Inflammatory macrophage treated with lipopolysaccharide for 1 hour (primary cell): Measurements from ENCODE around the gene ARL11.
A peak's percentile ranks its signal among the peaks of the same experiment; 100 is the strongest.

Experiments
- DNase-seq, 2 donors: peaks; one replicate each; pipeline ENCODE4 v3.0.0-alpha.2; 2020 to 2022

ARL11 gene

DNA sequence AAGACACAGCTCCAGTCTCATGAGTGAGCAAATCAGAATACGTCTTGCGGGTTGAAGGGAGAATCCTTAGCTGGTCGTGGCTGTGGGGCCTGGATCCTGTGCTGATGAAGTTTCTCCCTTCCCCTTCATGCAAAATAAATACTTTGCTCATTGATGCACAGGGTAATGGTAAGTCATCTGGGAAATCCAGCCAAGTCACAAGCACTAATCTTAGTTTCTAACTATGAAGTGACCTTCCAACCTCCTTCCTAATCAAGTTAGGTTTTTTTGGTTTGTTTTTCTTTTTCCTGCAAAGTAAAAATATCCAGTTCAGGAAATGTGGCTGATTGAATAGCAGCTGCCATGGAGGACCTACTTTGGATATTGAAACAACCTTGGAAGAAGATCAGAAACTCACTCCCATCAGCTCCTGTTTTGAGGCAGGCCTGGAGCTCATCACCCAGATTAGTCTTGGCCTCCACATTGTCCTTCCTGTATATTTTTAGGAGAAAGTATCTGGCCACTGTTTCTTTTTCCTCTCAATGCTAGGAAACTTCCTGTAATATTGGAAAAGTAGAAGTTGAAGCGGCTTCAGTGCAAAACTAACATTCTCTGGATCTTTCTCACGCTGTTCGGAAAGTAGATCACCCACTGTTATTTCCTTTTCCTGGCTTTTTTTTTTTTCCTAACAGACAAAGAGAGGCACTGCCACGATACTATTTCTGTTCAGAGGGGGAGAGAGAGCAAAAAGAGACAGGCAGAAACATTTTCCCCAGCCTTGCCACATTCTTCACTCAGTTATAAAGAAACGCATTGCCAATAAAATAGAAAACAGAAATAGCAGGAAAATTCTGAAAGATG lies 12.3 kb upstream of the ARL11 start:
- no peak for DNase-seq

DNA sequence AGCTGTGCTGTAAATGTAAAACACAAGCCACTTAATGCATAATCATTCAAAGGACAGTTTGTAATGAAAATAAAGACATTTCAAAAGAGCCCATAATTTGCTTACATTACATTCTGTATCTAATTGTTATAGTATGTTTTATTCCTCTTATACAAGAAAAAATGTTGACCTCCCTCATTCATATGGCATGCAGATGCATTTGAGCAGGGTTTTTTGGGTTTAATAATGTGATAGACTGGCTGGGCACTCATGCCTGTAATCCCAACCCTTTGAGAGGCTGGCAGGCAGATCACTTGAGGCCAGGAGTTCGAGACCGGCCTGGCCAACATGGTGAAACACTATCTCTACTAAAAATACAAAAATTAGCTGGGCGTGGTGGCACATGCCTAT lies 11.6 kb upstream of the ARL11 start:
- DNase-seq, result no peak

DNA sequence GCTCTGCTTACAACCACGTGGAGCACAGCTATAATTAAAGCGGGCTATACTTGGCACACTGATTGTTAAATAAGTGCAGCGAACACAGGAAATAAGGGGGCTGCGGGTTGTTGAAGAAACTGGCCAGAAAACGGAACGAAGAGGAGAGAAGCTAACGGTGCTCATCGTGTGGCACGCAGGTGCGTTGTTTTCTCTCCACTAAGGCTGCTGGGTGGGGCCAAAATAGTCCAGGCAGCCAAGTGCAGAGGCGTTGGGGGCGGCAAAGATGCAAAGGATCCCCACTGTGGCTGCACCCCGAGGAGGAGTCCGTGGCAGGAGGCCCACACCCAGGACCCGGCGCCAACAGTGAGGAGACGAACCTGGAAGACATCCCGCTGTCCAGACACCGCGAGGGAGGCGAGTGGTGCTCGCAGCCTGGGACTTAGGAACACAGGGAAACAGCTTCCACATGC lies 8.1 kb upstream of the ARL11 start:
- no peak for DNase-seq

DNA sequence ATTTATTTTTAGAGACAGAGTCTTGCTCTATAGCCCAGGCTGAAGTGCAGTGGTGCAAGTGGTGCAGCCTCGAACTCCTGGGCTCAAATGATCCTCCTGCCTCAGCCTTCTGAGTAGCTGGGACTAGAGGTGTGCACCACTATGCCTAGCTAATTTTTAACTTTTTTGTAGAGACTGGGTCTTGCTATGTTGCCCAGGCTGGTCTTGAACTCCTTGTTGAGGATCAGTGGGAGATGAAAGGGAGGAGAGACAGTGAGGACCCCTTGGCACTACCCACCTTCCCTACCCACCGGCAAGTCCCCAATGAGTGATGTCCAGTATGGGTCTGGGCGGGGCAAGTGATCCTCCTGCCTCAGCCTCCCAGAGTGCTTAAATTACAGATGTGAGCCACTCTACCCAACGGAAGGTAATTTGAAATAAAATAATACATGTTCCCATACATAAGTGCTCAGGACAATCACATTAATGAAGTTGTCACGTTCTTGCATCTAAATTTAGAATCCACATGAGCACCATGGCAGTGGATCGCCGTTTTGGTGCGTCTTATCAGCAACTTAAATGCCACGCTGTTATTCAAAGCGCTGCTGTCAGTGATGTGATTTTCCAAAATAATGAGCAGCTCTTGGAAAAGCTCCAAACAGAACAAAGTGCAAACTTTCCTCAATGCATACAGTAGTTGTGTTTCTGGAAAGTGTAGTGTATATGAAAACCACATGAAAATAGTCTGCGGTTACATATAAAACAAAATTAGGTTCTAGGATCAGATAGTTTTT lies 5.9 kb upstream of the ARL11 start:
- DNase-seq, result no peak

DNA sequence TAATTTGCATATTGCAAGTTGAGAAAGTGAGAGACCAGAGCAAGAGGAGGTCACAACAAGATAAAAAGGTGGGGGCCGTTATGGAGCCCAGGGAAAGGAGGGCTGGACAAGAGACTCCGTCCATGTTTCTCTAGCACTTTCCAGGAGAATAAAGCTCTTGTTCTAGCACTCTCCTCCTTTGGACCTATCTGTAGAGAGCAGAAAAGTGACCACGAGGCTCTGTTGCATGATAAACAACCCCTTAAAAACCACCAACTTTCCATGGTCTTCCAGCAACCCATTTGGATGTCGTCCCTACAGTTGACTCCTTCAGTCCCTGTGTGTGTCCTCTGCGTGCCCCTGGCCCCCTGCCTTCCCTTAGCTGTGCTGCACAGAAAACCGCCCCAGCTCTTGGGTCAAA lies 4.1 kb upstream of the ARL11 start:
- no peak for DNase-seq

DNA sequence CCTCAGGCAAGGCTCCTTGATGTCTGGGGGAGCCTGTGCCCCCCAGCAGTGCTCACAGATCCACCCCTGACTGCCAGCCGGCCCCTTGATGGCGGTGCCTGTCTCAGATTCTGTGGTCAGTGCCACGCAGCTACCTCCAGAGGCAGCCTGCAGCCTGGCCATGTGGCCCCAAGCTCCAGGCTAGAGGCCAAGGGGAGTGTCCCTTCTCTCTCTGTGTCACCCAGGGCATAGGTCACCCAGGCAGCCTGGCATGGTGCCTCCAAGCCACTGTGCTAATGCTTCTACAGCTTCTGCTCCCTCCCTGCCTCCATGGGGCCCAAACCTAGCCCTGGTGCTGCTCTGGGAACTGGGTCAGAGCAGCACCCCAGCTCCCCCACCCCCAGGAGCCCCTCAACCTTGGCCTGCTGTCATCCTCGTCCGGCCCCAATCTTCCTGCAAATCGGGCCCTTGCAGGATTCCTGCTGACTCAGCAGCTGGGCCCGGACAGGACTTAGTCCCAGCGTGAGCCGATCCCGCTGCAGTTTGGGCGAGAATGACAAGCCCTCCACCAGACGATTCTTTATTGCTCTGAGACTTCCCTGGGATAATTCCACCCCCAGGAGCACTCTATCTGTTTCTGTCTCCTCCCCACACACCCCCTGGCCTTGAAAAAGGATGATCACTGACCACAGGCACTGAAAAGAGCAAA lies 2.8 kb upstream of the ARL11 start:
- DNase-seq, result peak; percentile 47 to 70

DNA sequence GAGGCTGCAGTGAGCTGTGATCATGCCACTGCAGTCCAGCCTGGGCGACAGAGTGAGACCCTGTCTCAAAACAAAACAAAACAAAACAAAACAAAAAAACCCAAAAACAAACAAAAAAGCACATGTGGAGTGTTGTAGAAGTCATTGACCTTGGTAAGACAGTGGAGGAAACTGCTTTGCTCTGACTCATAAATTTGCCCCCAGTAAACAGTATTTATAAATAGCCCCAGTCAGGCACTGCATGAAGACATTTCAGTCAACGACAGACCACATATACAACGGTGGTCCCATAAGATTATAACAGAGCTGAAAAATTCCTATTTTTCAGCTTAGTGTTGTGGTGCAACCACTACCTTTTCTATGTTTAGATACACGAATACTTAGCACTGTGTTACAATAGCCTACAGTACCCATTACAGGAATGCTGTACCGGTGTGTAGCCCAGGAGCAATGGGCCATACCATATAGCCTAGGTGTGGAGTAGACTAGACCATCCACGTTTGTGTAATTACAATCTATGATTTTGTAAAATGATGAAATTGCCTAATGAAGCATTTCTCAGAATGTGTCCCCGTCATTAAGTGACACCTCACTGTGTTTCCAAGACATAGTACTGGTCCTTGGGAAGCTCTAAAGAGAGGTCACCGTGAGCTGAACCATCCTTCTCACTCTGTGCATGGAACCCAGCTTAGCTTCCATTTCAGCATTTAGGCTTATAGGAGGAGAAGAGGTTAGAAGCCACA lies 1.1 kb downstream of the ARL11 start:
- DNase-seq, result no peak

DNA sequence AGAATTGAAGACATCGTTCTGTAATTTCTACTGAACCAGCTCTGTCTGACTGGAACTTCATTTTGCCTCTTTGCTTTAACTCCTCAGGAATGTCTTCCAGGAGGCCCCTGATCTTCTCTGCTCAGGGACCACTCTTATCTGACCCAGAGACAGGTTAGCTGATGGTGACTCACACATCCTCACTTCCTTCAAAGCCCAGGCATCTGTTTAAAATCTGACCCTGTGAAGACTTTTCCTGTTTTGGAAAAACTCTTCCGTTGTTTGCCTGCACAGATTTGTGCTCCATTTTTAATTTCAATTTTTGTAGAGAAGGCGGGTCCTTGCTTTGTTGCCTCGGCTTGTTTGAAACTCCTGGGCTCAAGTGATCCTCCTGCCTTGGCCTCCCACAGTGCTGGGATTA lies 1.6 kb downstream of the ARL11 start:
- no peak for DNase-seq

DNA sequence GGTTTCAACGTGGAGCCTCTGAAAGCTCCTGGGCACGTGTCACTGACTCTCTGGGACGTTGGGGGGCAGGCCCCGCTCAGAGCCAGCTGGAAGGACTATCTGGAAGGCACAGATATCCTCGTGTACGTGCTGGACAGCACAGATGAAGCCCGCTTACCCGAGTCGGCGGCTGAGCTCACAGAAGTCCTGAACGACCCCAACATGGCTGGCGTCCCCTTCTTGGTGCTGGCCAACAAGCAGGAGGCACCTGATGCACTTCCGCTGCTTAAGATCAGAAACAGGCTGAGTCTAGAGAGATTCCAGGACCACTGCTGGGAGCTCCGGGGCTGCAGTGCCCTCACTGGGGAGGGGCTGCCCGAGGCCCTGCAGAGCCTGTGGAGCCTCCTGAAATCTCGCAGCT lies 2.3 kb downstream of the ARL11 start:
- DNase-seq, result no peak

DNA sequence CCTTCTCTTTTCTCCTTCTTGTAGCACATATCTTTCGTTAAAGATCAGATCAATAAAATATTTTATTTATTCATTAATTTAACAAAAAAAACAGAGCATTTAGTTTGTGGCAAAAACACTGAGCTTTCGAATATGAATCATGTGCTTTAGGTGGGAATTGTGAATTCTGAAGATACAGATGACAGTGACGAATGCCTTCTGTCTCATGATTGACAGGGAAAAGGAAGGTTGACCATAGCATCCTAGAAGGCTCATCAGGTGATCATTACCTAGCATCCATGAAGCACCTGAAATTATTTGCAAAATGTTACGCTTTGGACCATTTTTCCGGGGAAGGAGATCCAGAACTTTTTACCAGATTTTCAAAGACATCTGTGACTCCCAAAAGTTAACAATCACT lies 3.8 kb downstream of the ARL11 start:
- DNase-seq, result no peak

DNA sequence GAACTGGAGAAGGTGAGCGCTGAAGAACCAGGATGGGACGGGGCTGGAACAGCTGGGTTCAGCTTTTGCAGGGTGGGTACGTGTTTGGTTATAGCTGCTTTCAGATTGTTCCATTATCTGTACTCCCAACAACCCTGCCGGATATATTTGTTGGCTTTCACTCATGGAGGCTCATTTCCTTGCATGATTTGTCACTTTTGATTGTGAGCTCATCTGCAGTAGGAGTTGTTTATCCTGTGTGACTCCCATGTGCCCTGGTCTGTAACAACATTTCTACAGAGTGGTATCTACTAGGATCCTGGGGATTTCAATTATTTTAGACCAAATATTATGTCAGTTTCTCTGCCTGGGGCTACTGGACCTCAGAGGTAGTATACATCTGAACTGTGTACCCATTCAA lies 5.4 kb downstream of the ARL11 start:
- peak in 1 of 2 donors; percentile 80 for DNase-seq

DNA sequence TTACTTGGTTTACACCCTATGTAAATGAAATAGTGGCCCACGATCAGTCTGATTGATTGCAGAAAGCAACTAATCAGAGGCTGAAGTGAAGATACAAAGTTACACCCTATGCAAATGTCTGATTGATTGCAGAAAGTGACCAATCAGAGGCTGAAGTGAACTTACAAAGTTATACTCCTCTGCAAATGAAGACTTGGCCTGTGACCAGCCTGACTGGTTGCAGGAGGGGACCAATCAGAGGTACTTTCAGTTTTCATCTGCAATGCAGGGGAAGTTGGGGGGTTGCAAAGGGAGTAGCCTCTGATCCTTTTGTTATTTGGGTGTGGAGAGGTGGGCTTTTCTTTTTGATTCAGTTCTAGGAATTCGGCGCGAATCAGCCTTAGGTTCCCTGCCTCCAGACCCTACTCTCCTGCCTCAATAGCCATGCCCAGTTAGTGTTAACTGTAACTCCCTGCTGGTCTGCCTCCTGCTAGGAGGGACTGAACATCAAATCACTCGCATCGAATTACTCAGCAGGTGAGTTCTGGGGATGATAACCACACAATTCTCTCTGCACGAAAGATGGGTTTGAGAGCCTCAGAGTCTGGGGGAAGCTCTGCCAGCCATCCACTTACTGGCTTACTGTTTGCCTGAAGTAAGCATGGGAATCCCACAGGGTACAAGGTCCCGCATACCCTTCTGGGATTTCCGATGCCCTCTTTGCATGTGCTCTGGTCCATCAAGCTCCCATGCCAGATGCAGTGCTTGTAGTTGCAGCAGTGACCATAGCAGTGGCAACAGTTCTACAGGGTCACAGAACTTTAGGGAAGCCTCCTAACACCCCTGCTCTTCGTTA lies 7.5 kb downstream of the ARL11 start:
- DNase-seq, result peak; percentile 61 to 79

DNA sequence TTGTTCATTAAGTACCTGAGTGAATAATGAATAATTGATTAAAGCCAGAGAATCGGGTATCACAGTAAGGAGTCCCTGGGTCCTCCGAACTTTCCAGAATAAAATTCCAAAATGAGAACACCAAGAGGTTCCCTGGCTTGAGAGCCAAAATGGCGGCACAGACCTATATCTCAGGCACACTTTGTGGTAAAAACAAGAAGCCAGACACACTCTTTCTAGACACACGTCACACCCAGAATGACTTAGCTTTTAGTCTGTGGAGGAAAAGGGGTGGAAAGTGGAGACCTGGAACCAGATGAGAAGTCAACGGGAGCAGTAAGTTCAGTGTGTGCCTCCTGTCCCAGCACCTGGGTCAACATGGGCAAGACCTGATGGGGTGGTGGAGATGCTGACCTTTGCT lies 8.4 kb downstream of the ARL11 start:
- DNase-seq, result no peak

DNA sequence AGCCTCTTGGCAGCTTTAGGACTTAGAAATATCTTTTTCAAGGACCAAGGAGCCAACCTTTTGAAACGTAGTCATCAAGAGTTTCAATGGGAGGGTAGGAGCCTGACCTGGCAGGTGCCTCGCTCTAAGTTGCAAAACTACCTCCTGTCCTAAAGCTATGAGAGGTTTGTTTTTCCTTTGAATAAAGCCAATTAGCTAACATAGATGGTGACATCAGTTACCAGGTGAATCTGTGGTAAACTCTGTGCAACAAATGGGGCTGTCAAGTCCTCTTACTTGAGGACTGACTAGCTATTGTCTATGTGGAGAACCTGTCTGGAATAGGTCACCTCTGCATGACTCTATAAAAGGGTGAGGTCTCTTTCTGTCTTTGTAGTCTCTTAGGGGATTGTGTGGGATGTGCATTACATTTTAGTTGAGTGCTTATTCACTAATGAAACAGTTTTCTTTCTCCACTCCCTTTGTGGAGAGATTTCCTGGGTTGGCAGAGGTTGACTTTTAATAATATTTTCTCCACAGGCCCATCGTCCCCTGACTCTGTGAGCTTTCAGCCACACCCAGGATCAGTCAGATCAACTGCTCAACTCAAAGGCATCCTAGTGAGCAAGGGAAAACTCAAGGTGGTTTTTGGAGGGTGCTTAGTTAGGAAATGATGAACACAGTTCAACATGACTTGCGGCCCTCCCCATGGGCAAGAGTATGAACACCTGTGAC lies 9.9 kb downstream of the ARL11 start:
- DNase-seq, result no peak

DNA sequence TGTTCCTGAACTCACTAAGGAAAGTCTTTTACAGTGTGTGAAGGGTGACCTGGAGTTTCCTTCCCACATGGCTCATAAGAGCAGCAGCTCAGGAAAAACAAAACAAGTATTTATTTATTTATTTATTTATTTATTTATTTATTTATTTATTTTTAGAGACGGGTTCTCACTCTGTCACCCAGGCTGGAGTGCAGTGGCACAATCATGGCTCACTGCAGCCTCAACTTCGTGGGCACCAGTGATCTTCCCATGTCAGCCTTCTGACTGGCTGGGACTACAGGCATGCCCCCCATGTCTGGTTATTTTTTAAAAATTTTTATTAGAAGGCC lies 10.4 kb downstream of the ARL11 start:
- no peak for DNase-seq

DNA sequence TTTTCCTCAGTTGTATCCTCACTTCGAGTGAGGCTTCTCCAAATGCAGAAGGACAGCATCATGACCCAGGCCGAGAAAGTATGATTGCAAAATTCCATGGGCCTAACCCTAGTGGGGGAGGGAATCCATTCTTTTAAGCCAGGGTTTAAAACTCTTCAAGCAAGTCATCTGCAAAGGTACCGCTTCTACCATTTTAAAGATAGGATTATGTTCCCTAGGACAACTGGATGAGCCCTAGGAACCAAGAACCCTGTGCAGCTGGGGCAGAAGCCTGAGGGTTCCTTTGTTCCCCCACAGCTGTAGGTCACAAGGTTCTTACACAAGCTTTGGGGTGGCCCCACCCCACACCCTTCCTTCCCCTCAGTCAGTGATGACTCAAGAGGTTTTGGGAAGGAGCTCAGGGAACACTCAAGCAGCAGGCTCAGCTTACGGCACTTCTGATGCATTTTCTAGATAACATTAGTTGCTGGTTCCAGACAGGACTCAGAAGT lies 13.5 kb downstream of the ARL11 start:
- peak; percentile 91 to 97 for DNase-seq

DNA sequence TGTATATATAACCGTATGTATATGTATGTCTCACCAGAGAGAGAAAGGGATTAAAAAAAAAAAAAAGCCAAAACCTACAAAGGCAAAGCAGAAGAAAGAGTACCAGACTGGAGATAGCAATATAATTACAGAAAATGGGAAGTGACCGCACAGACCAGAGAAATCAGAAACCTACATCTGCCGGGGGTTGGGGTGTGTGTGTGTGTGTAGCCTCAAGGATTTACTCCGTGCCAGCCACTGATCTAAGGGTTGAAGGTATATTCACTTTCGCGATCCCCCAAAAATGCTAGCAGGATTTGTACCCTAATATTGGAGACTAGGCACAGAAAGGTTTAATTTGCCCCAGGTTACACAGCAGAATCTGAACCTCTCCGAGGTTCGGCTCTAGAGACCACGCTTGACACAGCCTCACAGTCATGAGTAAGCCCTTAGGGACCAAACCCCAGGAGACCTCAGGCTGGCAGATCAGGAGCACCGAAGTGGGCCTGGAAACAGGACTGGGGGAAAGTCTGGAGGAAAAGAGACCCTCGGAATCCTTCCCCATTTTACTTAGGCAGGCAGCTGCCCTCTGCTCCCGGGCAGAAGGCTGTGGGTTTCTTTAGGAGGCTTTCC lies 14.8 kb downstream of the ARL11 start:
- peak; percentile 42 to 60 for DNase-seq

DNA sequence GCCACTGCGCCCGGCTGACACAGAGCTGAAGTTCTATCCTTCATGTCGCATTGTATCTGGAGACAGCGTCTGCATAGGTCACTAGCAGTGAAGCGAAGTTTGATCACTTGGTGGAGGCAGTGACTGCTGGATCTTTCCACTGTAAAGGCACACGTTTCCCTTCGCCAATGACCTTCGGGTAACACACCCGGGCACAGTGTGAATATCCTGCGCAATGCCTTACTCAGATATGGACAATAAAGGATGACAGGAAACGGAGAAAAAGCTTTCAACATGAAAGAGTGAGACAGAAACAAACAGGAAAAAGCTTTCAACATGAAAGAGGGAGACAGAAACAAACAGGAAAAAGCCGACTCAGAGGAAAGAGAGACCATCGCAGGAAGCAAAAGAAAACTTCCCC lies 17.1 kb downstream of the ARL11 start:
- no peak for DNase-seq

DNA sequence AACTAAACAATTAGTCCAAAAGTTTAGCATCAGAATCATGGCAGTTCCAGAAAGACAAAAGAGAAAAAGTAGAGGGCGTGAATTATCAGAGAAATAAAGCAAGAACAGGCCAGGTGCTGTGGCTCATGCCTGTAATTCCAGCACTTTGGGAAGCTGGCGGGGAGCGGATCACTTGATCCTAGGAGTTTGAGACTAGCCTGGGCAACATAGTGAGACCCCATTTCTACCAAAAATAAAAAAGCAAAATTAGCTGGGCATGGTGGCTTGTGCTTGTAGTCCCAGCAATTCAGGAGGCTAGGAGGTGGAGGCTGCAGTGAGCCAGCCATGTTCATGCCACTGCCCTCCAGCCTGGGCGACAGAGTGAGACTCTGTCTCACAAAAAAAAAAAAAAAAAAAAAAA lies 18.4 kb downstream of the ARL11 start:
- no peak for DNase-seq

DNA sequence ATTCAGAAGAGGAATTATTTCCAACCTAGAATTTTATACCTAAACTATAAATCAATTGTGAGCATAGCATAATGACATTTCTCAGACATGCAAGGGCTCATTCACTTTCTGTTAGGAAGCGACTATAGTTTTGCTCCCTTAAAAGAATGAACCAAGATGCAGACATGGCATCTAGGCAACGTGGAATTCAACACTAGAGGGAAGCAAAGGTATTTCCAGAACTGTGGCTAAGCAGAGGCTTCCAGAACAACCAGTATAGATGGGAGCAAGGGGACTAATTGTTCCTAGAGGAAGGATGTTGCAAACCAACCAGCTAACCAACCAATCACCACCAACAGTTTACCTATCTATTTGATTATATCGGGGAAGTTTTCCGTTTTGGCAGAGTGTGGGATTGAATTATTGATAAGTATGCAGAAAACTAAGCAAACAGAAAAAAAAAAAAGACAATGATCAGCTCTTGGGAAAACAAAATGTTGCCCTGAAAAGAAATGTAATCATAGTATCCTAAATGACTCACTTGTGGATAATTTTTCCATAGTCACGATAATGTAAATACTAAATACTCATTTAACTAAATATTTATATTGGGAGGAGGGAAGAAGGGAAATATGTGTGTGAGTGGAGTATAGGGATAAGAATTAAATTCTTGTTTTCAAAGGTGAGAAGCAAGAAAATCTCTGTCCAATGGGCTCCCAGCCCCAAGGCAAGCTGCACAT lies 21.1 kb downstream of the ARL11 start:
- DNase-seq, result no peak
